ENCODE data around the gene HACD1.

The HACD1 gene

DNA sequence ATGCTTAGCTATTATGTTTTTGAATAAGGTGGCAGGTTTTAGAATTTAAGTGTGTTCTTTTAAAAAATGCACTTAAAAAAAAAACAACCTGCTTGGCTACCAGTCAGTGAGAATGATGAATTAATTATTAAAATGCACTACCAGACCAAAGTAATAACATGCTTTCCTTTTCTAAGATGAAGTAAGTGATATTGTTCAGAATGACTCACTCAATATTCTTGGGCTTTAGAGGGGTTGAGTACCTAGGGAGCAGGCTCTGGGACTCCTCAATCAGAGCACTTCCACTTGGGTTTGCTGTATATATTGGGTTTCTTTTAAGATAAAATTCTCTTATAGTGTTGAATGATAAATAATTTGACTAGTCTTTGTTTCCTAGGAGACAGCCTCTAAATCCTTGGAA is 35.4 kb upstream of the HACD1 start:
- peaks cover 0 to 52% (median 20%) of the 10 kb centered on the region in 4 donors for H3K4me1 ChIP-seq
- no peak for DNase-seq

DNA sequence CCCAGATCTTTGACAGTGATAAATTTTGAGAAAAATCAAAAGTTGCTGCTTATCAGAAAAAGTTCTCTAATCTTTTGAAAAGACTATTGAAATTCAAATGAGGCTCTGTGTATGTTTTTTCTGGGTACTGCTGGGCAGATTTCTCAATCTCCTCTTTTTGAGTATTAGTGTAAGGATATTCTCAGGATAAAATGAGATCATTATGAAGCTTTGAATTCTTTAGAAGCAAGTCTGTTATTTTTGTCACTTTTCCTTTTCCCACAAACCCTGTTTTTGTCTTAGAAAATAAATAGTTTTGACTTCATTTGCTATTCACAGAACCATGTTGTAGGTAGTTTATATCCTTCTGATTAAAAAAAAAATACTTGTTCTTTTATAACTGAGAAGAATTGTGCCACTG is 34.7 kb upstream of the HACD1 start:
- Histone ChIP-seq H3K4me1 (peaks cover 0 to 59% (median 21%) of the 10 kb centered on the region in 4 donors), H3K27me3 (no peaks in the 10 kb centered on the region), H3K4me3 (no peak overlapping the region), H3K36me3 (no peaks in the 10 kb centered on the region), H3K27ac (peak overlapping the region; percentile 43 to 59), H3K9me3 (no peaks in the 10 kb centered on the region)
- no peak for DNase-seq
- no peak for TF ChIP-seq CTCF (IDR thresholded peaks at IDR 0.05)
- intact Hi-C loops (cut with DNase I; ENCODE audit: low total_unique reads), result no loop called here

More for the DNA sequence above, 35.4 kb upstream of the HACD1 start:
- Histone ChIP-seq H3K27ac (peak overlapping the region; percentile 43 to 59), H3K36me3 (no peaks in the 10 kb centered on the region), H3K27me3 (no peaks in the 10 kb centered on the region), H3K9me3 (no peaks in the 10 kb centered on the region), H3K4me3 (no peak overlapping the region)
- intact Hi-C loops (cut with DNase I; ENCODE audit: low total_unique reads), result no loop called here
- TF ChIP-seq CTCF (IDR thresholded peaks at IDR 0.05), result no peak

GRCh38 chr10:17650416-17650815 is 33.2 kb upstream of the HACD1 start:
- TF ChIP-seq CTCF (IDR thresholded peaks at IDR 0.05), result no peak
- DNase-seq, result no peak
- no peaks in the 10 kb centered on the region for H3K9me3 ChIP-seq
- H3K27ac ChIP-seq, result peak overlapping the region; percentile 43 to 45
- no peaks in the 10 kb centered on the region for H3K36me3 ChIP-seq
- no peak overlapping the region for H3K4me3 ChIP-seq
- H3K4me1 ChIP-seq, result peaks cover 0 to 69% (median 33%) of the 10 kb centered on the region in 4 donors
- no peaks in the 10 kb centered on the region for H3K27me3 ChIP-seq
- intact Hi-C loops (cut with DNase I; ENCODE audit: low total_unique reads), result no loop called here

DNA sequence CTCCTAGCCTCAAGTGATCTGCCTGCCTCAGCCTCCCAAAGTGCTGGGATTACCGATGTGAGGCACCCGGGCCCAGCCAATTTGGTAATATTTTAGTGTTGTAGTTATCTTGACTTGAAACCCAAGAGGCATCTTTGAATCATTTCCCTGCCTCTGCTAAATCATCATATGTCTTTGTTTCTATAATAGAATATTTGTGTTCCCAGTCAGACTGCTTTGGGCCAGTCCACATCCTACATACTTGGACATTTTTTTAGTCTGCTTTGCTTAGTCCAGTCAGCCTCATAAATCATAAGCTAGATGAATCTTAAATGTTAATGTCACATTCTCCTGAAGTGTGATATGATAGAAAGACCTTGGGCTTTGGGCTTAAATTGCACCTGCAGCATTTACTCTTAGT is 32.7 kb upstream of the HACD1 start:
- Histone ChIP-seq H3K4me1 (peaks cover 0 to 75% (median 37%) of the 10 kb centered on the region in 4 donors), H3K4me3 (no peak overlapping the region), H3K27ac (peak overlapping the region; percentile 43 to 45), H3K27me3 (no peaks in the 10 kb centered on the region), H3K36me3 (no peaks in the 10 kb centered on the region), H3K9me3 (no peaks in the 10 kb centered on the region)
- no peak for TF ChIP-seq CTCF (IDR thresholded peaks at IDR 0.05)
- no peak for DNase-seq
- intact Hi-C loops (cut with DNase I; ENCODE audit: low total_unique reads), result no loop called here

GRCh38 chr10:17649052-17649451 is 31.9 kb upstream of the HACD1 start:
- H3K27me3 ChIP-seq, result no peaks in the 10 kb centered on the region
- H3K4me1 ChIP-seq, result peaks cover 0 to 77% (median 40%) of the 10 kb centered on the region in 4 donors
- no peak overlapping the region for H3K4me3 ChIP-seq
- H3K27ac ChIP-seq, result peak overlapping the region; percentile 43 to 45
- intact Hi-C loops (cut with DNase I; ENCODE audit: low total_unique reads), result no loop called here
- DNase-seq, result no peak
- H3K36me3 ChIP-seq, result no peaks in the 10 kb centered on the region
- no peak for TF ChIP-seq CTCF (IDR thresholded peaks at IDR 0.05)
- H3K9me3 ChIP-seq, result no peaks in the 10 kb centered on the region

Measured in tibial artery (tissue), 4 donors.